HK-2 (cell line): ENCODE measurements around the gene SYT1.

ENCODE experiments used
- DNase-seq: peaks from one replicate; pipeline ENCODE4 v3.0.0-alpha.2; 2018; ENCODE audit not compliant: unreplicated experiment

SYT1 gene

GRCh38 chr12:79294590-79294989, 430.0 kb downstream of the SYT1 start:
- no peak for DNase-seq

GRCh38 chr12:79295572-79295971, 431.0 kb downstream of the SYT1 start:
- DNase-seq, result no peak

GRCh38 chr12:79296133-79296532, 431.6 kb downstream of the SYT1 start:
- no peak for DNase-seq

GRCh38 chr12:79296871-79297270, 432.3 kb downstream of the SYT1 start:
- DNase-seq, result no peak

- DNase-seq, result no peak
Observed at GRCh38 chr12:79298506-79298905, 433.9 kb downstream of the SYT1 start.

GRCh38 chr12:79299447-79300198, 435.0 kb downstream of the SYT1 start:
- no peak for DNase-seq

GRCh38 chr12:79300199-79300568, 435.6 kb downstream of the SYT1 start:
- DNase-seq, result no peak

GRCh38 chr12:79301181-79301580, 436.6 kb downstream of the SYT1 start:
- no peak for DNase-seq

GRCh38 chr12:79302162-79302814, 437.7 kb downstream of the SYT1 start:
- no peak for DNase-seq

GRCh38 chr12:79307340-79307739, 442.8 kb downstream of the SYT1 start:
- DNase-seq, result no peak

- DNase-seq, result no peak
Observed at GRCh38 chr12:79309039-79309438, 444.5 kb downstream of the SYT1 start.

- no peak for DNase-seq
Observed at GRCh38 chr12:79317179-79317847, 452.7 kb downstream of the SYT1 start.

GRCh38 chr12:79322905-79323304, 458.3 kb downstream of the SYT1 start:
- no peak for DNase-seq

- no peak for DNase-seq
Observed at GRCh38 chr12:79324571-79324970, 460.0 kb downstream of the SYT1 start.

- DNase-seq, result no peak
Observed at GRCh38 chr12:79326222-79326621, 461.6 kb downstream of the SYT1 start.

GRCh38 chr12:79326663-79327062, 462.1 kb downstream of the SYT1 start:
- DNase-seq, result no peak

GRCh38 chr12:79327465-79327864, 462.9 kb downstream of the SYT1 start:
- no peak for DNase-seq

- no peak for DNase-seq
Observed at GRCh38 chr12:79329933-79330332, 465.4 kb downstream of the SYT1 start.

GRCh38 chr12:79331870-79332269, 467.3 kb downstream of the SYT1 start:
- no peak for DNase-seq

GRCh38 chr12:79333144-79333543, 468.6 kb downstream of the SYT1 start:
- DNase-seq, result no peak

- DNase-seq, result no peak
Observed at GRCh38 chr12:79337662-79338290, 473.2 kb downstream of the SYT1 start.
